ENCODE results near the gene DPP7. TPM values are rescaled to one million over a fixed set of nuclear protein-coding genes. Genes with fewer than 3 reads are reported as not detected.

DPP7 gene
- total and polyA plus RNA-seq, 9 of the 15 experiments (the other 6 are each of a cell fraction or from before 2014, with no cell fraction given) = 0.99 to 365 (median 132) TPM

- TF ChIP-seq E2F5 (CRISPR knock-in tag; IDR thresholded peaks at IDR 0.05) (no peak), MIER1 (IDR thresholded peaks at IDR 0.05; ENCODE audit: low read depth) (no peak), ZBTB11 (CRISPR knock-in tag; IDR thresholded peaks at IDR 0.05) (peak in 1 of 3 experiments; percentile 38; a peak in 1 of 6 replicates), YY1 (IDR thresholded peaks at IDR 0.05; ENCODE audit: borderline replicate concordance in 1 of 3, control insufficient read depth in 1 of 3, extremely low read depth in 1 of 3, insufficient read depth in 3 of 3, insufficient read length in 1 of 3, insufficient replicate concordance in 2 of 3, low read depth in 1 of 3, low read length in 2 of 3) (no peak), ZBTB33 (CRISPR knock-in tag; IDR thresholded peaks at IDR 0.05) (no peak; the same call in 1 of the 2 replicates), ELK3 (CRISPR knock-in tag; IDR thresholded peaks at IDR 0.05) (no peak), RB1 (IDR thresholded peaks at IDR 0.05; ENCODE audit: low read depth) (0 out of 2 replicates have a peak, but pooled peaks have one; percentile 27), MAX (CRISPR knock-in tag; IDR thresholded peaks at IDR 0.05) (peak; percentile 48), UBTF (IDR thresholded peaks at IDR 0.05; ENCODE audit: borderline replicate concordance in 1 of 2, low read depth in 2 of 2, low read length in 2 of 2) (peak in 1 of 2 experiments; percentile 79; a peak in 1 of 4 replicates), SIN3A (IDR thresholded peaks at IDR 0.05; ENCODE audit: borderline replicate concordance in 2 of 2, control insufficient read depth in 1 of 2, low read depth in 2 of 2, low read length in 2 of 2) (peak; percentile 69 to 98; a peak in 3 of 4 replicates), ZBTB7A (IDR thresholded peaks at IDR 0.05; ENCODE audit: borderline replicate concordance, control insufficient read depth, low read depth, low read length) (peak; percentile 96; the same call in 1 of the 2 replicates), ZNF232 (CRISPR knock-in tag; IDR thresholded peaks at IDR 0.05) (no peak), HDAC8 (tag; IDR thresholded peaks at IDR 0.05) (no peak)
Measured at GRCh38 chr9:137138722-137139467, 24.4 kb upstream of the DPP7 start, which contains the start of gene GRIN1 (continued).

Measured in K562 (cell line).